Ovary (tissue), 9 donors: Measurements from ENCODE around the gene KDM8. TPM values are rescaled to one million over a fixed set of nuclear protein-coding genes. Genes with fewer than 3 reads are reported as not detected.
A peak's percentile ranks its signal among the peaks of the same experiment; 100 is the strongest.

ENCODE experiments used
- DNase-seq, 5 donors: peaks; one replicate each; pipeline ENCODE4 v3.0.0-alpha.2; 2019 to 2020
- H3K27ac ChIP-seq, 2 donors: fragments of 200-600 bp; one replicate each; pipeline versions ENCODE4 v1.5.1 to v1.8.0; 2019 to 2022
- H3K27me3 ChIP-seq: fragments of 200-600 bp; one replicate; pipeline ENCODE4 v1.8.0; 2022
- H3K36me3 ChIP-seq: fragments of 200-600 bp; sonication (generic); one replicate; pipeline ENCODE4 v1.5.1; 2019
- H3K4me1 ChIP-seq: one replicate; pipeline ENCODE4 v1.8.1; 2013; ENCODE audit warnings: mild to moderate bottlenecking, moderate library complexity; ENCODE audit not compliant: insufficient read depth
- H3K4me3 ChIP-seq: fragments of 200-600 bp; sonication (generic); one replicate; pipeline ENCODE4 v1.5.1; 2017
- H3K9me3 ChIP-seq, 2 donors: fragments of 200-600 bp in 1 of 2; sonication (generic) in 1 of 2; one replicate each; pipeline versions ENCODE4 v1.5.1 to v1.8.1; 2013 to 2019; ENCODE audit warnings: mild to moderate bottlenecking in 1 of 2, moderate library complexity in 1 of 2
- EP300 ChIP-seq: sonication (generic); formaldehyde crosslinking; IDR thresholded peaks from one replicate; pipeline ENCODE4 v1.6.1; 2017; ENCODE audit warnings: antibody characterized with exemption
- POLR2A ChIP-seq: fragments of 450-650 bp; IDR thresholded peaks from one replicate; pipeline ENCODE4 v1.6.1; 2017; ENCODE audit warnings: antibody characterized with exemption, mild to moderate bottlenecking, moderate library complexity
- WGBS, 3 donors: extraction: QIAGEN DNeasy Blood & Tissue Kit in 1 of 3; methylation state at CpG; one replicate each; pipeline versions ENCODE4 v1.1.5 to v1.1.7; 2013 to 2017; 5-methylcytosine and 5-hydroxymethylcytosine counted together
- intact Hi-C, 4 donors: fragments of 100-400 bp; cut with DNase I; formaldehyde crosslinking; loops; one replicate each; pipeline versions ENCODE4 v1.11.0 to v1.15.1; 2022 to 2023
- polyA plus RNA-seq, 2 donors: library from polyadenylated mRNA; stranded (reverse); fragments of 200-250 nt in 1 of 2; fragments of 350-450 nt in 1 of 2; fragmentation: Illumina TruSeq in 1 of 2; extraction: RNeasy Lipid Tissue Mini Kit (QIAGEN cat#74804) in 1 of 2; gene quantifications; one replicate each; pipeline ENCODE4 v1.2.3, GENCODE V29; 2013 to 2014
- total RNA-seq, 7 donors: library from RNA; depleted of rRNA in 2 of 7; stranded (reverse); fragments of >200 nt in 2 of 7; fragmentation: NEBNext Ultra II Directional in 3 of 7; extraction: Animal tissue kit (Norgen Biotek cat#: 25700) in 3 of 7; gene quantifications; one replicate each; pipeline versions ENCODE4 v1.1.0 to v1.2.4, GENCODE V29; 2016 to 2023
- TF ChIP-seq, protein P1 (sequence below), 3 donors: fragments of 450-650 bp in 2 of 3; fragments of 200-600 bp in 1 of 3; IDR thresholded peaks; one replicate each; pipeline versions ENCODE4 v1.5.1 to v1.8.0; 2016 to 2022; ENCODE audit warnings: antibody characterized with exemption in 3 of 3, mild to moderate bottlenecking in 1 of 3
- donor health status: DM: no; HTN: no; CAD: no; lungs with moderate emphysema.
- donor health status: DM: no; HTN: no; CAD: no.
- donor health status: Bipolar disorder and iron deficiency.
- donor health status: DM: yes; HTN: yes; CAD: no.
- donor health status: DM: no; HTN: no; CAD: no.
- donor health status: DM: yes; HTN: yes; CAD: no.

Gene KDM8
- total and polyA plus RNA-seq, 9 donors: 3.7 to 11.0 (median 5.0) TPM

DNA sequence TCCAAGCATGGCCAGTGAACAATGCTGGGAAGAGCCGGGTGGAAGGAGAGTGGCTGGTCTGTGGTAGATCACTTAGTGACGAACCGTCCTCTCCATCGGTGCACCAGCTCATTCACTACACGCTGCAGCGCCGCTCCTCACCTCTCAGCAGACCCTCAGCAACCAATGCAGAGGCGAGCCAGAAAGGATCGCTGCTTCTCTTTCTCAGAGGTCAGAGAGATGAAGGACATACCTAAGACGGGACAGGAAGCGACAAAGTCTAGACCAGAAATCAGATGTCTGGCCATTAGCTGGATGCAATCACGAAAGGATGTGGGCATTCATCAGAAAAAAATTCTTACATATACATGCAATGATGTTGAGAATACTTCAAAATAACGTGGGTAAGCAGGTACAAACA lies 38.3 kb downstream of the KDM8 start:
- TF ChIP-seq POLR2A (no peak), EP300 (no peak)
- TF ChIP-seq, protein P1, sequence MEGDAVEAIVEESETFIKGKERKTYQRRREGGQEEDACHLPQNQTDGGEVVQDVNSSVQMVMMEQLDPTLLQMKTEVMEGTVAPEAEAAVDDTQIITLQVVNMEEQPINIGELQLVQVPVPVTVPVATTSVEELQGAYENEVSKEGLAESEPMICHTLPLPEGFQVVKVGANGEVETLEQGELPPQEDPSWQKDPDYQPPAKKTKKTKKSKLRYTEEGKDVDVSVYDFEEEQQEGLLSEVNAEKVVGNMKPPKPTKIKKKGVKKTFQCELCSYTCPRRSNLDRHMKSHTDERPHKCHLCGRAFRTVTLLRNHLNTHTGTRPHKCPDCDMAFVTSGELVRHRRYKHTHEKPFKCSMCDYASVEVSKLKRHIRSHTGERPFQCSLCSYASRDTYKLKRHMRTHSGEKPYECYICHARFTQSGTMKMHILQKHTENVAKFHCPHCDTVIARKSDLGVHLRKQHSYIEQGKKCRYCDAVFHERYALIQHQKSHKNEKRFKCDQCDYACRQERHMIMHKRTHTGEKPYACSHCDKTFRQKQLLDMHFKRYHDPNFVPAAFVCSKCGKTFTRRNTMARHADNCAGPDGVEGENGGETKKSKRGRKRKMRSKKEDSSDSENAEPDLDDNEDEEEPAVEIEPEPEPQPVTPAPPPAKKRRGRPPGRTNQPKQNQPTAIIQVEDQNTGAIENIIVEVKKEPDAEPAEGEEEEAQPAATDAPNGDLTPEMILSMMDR (IDR thresholded peaks at IDR 0.05): no peak
- Histone ChIP-seq H3K9me3 (no peaks in the 10 kb centered on the region), H3K36me3 (no peaks in the 10 kb centered on the region), H3K4me1 (peaks cover 34% of the 10 kb centered on the region), H3K27ac (no peak overlapping the region), H3K4me3 (no peak overlapping the region), H3K27me3 (no peaks in the 10 kb centered on the region)
- peak in 1 of 5 donors; percentile 6 for DNase-seq
- WGBS, 3 donors: 66 to 78% (median 76%) methylated on average over 13 of the region's 13 CpGs
- intact Hi-C loops: no loop called here

DNA sequence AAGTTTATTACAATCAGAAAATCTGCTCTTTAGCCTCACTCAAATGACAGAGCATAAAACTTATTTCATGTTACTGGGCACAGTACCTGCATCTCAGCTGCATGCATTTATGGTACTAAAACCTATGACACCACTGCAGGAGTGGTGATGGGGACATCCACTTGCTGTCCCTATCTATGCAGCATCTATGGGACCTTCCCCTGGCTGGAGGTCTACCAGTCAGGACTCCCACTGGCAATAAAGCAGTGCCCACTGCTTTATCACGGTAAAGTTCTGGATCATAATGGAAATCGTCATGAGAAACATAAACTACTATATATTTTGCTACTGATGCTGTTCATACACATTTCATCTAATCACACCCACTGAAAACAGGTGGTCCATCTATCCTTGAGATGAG lies 39.1 kb downstream of the KDM8 start:
- no peaks in the 10 kb centered on the region for H3K27me3 ChIP-seq
- H3K4me3 ChIP-seq: no peak overlapping the region
- no peak overlapping the region for H3K27ac ChIP-seq
- intact Hi-C loops: no loop called here
- 30 to 33% (median 30%) methylated on average over 2 of the region's 2 CpGs for WGBS, 3 donors
- TF ChIP-seq, protein P1 (IDR thresholded peaks at IDR 0.05): no peak
- TF ChIP-seq POLR2A (no peak), EP300 (no peak)
- no peaks in the 10 kb centered on the region for H3K9me3 ChIP-seq
- peaks cover 34% of the 10 kb centered on the region for H3K4me1 ChIP-seq
- no peaks in the 10 kb centered on the region for H3K36me3 ChIP-seq
- peak in 1 of 5 donors; percentile 2 for DNase-seq

DNA sequence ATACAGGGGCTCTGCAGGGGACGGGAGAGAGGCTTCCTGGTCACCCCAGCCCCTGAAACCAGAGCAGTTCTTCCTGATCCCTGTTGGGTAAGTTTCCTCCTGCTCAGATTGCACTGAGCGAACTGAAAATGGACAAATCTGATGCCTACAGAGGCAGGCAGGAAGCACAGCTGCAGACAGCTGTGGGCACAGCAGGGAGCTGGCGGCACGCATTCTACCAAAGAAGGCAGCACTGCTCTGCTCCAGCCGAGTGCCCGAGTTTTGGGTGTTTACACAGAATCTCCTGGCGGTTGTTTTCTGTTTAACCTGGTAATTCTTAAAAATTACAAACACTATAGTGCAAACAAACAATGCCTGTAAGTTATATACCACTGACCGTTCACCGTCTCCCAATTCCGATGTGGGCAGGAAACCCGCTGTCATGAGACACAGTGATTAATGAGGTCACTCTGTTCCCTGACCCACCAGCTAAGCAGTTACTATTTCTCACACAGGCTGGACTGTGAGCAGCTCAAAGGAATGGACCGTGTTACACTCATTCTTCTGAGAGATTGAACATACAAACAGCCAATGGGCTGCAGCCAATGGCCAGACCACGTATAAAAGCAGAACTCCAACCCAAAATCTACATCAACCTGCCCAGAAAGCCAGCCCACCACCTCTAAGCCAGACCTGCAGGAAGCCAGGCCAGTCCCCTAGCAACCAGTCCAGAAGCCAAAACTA lies 39.7 kb downstream of the KDM8 start:
- DNase-seq: peak in 2 of 5 donors; percentile 25 to 62
- intact Hi-C loops: no loop called here
- Histone ChIP-seq H3K36me3 (no peaks in the 10 kb centered on the region), H3K9me3 (no peaks in the 10 kb centered on the region), H3K27me3 (no peaks in the 10 kb centered on the region), H3K4me1 (peaks cover 33% of the 10 kb centered on the region), H3K27ac (peak overlapping the region in 1 of 2 donors; percentile 10), H3K4me3 (no peak overlapping the region)
- WGBS, 3 donors: 3 to 7% (median 4%) methylated on average over 13 of the region's 13 CpGs
- TF ChIP-seq, protein P1 (IDR thresholded peaks at IDR 0.05): no peak
- TF ChIP-seq EP300 (no peak), POLR2A (no peak)

DNA sequence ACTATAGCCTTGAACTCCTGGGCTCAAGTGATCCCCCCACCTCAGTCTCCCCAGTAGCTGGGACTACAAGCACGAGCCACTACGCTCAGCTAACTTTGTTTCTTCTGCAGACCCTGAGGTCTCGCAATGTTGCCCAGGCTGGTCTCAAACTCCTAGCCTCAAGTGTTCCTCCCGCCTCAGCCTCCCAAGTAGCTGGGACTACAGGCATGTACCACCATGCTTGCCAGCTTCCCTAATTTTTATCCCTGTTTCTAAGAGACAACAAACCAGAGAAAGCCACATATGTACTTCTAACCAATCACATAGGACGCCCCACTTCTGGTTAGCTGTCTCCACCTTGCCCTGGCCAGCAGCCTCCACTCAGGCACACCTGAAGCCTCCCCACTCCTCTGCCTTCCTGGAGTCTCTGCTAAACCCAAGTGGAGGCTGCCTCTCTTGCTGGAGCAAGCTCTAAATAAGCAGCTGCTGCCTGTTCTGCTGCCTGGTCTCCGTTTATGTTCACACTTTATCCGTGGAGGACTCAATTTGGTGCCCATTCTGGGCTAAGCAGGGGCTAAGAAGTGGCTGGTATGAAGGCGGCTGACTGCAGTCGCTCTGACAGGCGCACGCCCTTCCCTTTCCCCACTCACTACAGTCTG lies 40.5 kb downstream of the KDM8 start:
- TF ChIP-seq, protein P1 (IDR thresholded peaks at IDR 0.05): no peak
- TF ChIP-seq POLR2A (no peak), EP300 (no peak)
- Histone ChIP-seq H3K36me3 (no peaks in the 10 kb centered on the region), H3K9me3 (no peaks in the 10 kb centered on the region), H3K27me3 (no peaks in the 10 kb centered on the region), H3K4me1 (peaks cover 30% of the 10 kb centered on the region), H3K4me3 (no peak overlapping the region), H3K27ac (peak overlapping the region in 1 of 2 donors; percentile 10)
- DNase-seq: peak in 1 of 5 donors; percentile 10
- 85 to 91% (median 87%) methylated on average over 11 of the region's 11 CpGs for WGBS, 3 donors
- intact Hi-C loops: no loop called here
